GM18519 (cell line): ENCODE measurements around the gene ATG7.
"Not testable (repeated sequence)": the region's sequence is repeated elsewhere in the genome, so short reads cannot be mapped to it uniquely, and the experiment has no call there.

Source experiments
- ATAC-seq: cut with Tn5 transposase; IDR thresholded peaks from one replicate; pipeline ENCODE4 v1.9.1; 2021; ENCODE audit warnings: mild to moderate bottlenecking, moderate library complexity; ENCODE audit not compliant: unreplicated experiment, low FRiP score

ATG7 gene

DNA sequence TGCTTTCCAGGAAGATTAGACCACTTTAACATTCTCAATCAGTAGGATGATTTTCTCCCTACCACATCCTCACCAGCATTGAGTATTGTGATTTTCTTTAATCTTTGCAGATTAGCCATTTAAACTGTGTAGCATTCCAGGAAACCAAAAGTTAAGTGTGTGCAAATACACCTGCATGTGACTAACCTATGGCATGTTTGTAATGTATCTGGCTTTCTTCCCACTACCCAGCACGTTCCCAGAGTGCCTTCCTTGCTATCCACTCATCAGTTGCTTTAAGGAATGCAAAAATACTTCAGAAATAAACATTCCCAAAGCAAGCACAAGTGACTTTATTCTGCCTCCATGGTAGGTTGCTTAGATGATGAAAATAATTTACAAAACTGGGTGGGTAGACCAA lies 74.2 kb downstream of the ATG7 start:
- no peak for ATAC-seq

DNA sequence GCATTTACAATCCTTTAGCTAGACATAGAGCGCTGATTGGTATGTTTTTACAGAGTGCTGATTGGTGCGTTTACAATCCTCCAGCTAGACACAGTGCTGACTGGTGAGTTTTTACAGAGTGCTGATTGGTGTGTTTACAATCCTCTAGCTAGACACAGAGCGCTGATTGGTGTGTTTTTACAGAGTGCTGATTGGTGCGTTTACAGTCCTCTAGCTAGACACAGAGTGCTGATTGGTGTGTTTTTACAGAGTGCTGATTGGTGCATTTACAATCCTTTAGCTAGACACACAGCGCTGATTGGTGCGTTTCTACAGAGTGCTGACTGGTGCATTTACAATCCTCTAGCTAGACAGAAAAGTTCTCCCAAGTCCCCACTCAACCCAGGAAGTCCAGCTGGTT lies 76.7 kb downstream of the ATG7 start:
- not testable (repeated sequence) for ATAC-seq

DNA sequence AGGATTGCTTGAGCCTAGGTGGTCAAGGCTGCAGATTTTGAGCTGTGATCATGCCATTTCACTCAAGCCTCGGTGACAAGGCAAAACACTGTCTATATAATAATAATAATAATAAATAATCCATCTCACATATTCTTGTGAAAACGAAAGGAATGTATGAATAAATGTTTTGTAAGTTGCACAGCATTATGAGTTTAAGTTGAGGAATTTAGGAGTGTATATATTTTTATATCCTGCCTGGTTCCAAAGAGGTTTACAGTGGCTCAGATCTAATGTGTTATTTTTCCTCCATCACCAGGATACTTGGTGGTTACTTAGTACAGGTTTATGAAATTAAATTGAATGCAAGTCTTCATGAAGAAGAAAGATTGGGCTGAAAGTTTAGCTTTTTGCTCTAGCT lies 77.2 kb downstream of the ATG7 start:
- ATAC-seq, result no peak

DNA sequence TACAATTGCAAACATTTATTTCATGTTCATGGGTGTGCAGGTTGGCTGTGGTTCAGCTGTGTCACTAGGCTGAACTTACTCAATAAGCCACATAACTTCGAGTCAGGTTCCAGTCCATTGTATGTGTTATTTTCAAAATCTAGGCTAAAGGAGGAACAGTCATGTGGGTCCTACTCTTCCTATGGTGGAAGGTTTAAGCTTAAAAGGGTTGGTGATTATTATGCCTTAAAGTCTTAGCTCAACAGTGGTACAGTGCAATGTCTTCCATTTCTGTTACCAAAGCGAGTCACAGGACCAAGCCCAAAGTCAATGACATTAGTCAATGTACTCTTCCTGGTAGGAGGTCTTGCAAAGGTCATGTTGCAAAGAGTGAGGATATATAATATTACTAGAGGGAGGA lies 78.2 kb downstream of the ATG7 start:
- no peak for ATAC-seq

DNA sequence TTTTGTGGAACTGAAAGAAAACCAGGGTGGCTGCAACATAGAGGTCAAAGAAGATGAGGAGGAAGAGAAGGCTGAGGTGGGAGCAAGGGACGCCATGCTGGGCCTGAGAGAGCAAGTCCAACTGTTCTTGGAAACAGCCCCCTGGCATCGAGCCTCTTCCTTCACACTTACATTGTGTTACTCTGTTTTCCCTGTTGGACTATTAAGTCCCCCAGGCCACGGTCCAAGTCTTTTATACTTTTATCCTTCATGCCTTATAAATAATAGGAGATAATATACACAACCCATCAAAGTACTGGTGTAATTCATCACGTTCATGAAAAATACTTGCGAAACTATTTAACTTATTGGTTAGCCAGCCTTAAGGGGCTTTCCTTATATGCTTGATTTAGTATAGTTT lies 79.3 kb downstream of the ATG7 start:
- ATAC-seq, result no peak

DNA sequence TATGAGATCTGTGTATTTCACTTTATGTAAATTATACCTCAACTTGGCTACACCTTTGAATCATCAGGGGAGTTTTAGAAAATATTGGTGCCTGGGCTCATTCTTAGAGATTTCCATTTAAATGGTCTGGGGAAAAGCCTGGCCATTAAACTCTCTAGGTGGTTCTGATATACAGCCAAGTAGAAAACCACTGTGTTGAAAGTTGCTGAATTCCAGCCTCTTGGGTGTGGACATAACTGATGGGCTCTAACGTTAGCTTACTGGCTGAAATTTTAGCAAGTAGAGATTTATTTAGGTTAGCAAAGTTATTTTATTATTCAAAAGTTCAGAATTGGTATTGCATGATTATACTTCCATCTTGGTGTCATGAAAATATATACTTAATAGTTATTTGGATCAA lies 84.1 kb downstream of the ATG7 start:
- ATAC-seq, result no peak

DNA sequence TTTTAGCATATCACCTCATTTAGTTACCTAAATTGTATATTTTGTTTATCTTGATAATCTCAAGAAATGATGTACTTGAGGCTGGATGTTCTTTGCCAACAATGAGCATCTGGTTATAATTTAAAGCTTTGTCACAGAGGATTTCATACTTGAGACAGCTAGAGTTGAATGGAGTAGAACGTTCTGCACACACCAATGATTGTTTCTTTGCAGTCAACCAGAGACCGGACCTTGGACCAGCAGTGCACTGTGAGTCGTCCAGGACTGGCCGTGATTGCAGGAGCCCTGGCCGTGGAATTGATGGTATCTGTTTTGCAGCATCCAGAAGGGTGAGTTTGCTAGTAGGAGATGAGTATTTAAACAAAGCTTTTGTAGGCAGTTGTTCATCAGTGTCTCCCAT lies 90.4 kb downstream of the ATG7 start:
- no peak for ATAC-seq

DNA sequence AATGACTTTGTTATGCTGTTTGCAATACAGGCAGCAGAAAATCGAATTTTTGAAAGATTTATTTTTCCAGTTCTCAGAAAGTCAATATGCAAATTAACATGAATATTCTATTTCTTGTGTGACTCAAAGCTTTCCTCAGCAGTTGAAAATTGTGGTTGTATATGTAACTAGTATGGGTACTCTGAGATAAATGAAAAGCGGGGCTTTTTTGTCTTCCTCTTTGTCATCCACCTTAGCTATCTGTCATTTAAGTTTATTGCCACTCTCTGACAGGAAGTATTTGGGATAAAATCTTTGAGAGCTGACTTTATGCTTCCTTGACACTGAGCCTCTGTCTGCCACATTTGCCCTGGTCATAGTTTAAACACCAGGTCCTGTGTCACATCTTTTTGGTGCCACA lies 91.5 kb downstream of the ATG7 start:
- no peak for ATAC-seq

DNA sequence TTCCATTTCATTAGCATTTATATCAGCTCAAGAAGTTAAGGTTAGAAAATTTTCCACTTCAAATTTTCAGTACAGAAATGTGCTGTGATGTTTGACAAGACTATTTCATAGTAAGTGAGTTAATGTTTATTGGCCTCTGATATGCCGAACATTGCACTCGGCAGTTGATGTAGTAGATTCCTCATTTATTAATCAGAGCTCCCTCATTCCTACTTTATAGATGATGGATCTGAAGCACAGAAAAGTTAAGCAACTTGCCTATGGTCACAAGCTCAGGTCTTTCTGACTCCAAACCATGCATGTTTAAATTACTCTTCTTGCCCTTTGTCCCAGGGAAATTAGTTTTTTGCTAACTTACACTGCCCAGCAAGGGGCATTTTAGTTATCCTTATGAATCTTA lies 92.0 kb downstream of the ATG7 start:
- no peak for ATAC-seq

DNA sequence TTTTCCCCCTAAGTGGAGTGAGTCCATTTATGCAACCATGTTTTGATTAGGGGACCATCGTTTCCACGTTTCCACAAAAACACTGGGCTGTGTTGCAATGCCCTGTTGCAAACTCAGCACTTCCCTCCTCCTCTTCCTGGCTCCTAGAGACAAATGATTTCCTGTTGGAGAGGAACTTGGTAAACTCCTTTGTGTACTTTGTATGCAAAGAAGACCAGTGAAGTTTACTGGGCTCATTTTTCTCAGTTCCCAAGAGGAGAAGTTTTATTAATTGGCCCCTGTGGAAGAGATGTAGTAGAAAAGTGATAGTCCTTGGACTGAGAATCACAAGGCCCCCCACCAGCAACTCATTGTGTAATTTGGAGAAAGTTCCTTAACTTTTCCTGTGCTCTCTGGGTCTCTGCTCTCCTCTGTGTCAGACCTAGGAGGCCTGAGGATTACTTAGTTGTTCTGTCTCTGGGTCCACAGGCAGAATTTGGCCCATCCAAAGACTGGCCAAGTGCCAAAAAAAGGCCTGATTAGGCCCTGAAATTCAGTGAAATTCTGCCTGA lies 95.0 kb downstream of the ATG7 start:
- ATAC-seq, result no peak

DNA sequence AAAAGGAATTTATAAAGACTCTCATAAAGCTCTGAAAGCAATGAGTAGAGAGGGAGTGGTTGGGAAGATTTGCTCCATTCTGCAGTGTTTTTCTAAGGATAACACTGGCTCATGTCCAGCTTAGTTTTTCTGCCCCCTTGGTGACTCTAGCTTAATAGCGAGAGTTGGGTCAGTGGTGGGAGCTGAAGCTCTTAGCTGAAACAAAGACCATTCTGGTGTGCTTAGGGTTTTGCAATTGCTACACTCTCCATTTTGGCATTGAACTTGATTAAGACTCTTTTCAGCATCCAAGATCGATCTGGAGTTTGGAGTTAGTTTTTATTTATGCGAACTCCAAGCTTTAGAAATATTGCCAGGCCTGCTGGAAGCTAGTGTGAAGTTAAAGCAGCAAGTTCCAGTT lies 98.0 kb downstream of the ATG7 start:
- ATAC-seq, result no peak

DNA sequence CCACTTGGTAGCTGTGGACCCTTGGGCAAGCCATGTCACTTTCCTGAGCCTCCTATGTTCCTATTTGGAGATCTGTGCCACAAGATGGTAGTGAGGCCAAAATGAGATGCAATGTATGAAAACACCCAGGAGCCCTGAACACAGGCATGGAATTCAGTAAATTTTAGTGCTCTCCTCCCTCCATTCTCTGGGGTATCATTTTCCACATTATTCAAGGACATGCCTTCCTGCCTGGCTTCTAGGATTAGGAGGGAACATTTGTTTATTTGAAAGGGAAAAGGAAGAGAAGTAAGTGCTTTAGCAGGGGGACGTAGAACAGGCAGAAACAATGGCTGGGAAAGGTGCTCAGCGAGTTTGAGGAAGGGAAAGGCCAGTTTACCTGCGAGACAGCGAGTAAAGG lies 98.8 kb downstream of the ATG7 start:
- no peak for ATAC-seq

DNA sequence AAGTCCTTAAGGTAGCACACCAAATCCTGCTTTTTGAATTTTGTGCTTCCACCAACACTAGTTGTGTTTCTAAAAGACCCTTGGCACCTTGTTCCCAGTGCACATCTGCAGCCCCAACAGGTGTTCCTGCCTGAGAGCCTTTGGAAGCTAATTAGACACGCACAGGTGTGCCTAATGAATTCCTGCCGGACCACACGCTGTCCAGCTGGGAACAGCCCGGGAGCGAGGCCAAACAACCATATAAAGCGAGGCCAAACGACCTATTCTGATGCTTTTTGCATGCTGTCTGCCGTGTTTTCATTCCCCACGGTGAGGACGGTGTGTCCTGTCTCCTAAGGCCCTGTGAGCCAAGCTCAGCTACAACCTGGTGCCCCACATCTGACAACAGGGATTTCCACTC lies 99.5 kb downstream of the ATG7 start:
- no peak for ATAC-seq

DNA sequence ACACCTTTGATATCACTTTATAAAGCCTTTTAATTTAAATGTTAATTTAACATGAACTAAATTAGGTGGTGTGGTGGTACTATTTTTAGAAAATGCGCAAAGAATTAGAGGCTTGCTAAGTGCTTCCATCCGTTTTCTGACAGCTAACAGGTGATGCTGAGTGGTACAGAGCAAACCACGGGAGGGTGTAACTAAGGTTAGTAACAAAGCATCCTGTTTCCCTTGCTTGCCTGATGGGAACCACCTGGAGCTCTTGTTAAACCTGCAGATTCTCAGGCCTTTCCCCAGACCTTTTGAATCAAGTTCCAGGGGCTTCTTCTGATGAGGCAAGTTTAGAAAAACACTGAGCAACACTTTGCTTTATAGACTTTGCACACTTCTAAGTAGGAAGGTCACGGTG lies 101.0 kb downstream of the ATG7 start:
- ATAC-seq, result no peak

DNA sequence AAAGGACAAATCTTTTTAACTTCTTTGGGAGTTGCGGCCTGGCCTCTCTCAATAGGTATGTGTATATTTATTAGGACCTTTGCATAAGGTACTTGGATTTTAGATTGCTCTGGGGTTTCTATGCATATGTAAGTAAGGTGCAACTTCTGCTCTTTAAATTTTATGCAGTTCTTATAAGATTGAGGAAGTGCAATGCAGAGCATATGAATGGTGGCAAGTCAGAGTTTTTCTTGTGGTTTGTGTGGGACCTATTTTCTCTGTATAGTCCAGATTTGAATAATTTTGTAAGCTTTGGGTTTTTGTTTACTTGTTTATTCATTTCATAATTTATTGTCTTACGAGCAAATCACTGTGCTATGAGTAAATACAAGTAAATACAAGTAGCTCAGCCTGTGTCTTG lies 101.5 kb downstream of the ATG7 start:
- ATAC-seq, result no peak

DNA sequence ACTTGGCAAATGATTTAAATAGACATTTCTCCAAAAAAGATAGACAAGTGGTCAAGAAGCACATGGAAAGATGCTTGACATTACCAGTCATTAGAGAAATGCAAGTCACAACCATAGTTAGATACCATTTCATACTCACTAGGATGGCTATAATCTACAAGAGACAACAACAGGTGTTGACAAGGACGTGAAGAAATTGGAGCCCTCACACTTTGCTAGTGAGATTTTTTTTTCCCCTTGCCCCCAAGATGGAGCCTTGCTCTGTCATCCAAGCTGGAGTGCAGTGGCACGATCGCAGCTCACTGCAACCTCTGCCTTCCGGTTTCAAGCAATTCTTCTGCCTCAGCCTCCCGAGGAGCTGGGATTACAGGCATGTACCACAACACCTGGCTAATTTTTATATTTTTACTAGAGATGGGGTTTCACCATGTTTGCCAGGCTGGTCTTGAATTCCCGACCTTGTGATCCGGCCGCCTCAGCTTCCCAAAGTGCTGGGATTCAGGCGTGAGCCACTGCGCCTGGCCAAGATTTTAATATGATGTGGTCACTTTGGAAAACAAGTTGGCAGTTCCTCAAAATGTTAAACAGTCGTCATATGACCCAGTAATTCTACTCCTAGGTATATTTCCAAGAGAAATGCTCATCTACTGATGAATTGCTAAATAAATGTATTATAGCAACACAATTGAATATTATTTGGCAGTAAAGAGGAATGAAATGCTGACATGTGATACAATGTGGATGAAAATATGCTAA lies 103.3 kb downstream of the ATG7 start:
- no peak for ATAC-seq

DNA sequence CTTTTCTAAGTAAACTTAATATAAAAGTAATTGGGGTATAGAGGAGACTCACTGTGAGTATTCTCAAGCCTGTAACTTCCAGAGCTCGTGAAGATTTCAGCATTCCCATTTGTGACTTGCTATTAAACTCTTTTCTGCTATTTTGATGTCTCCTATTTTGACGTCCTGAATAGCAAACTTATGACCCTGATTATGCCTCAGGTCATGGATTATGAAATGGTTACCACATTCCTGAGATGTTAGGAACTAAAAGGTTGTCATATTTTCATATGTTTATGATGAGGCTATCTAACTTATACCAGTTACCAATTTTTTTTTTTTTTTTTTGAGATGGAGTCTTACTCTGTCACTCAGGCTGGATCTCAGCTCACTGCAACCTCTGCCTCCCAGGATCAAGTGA lies 105.5 kb downstream of the ATG7 start:
- ATAC-seq, result no peak

DNA sequence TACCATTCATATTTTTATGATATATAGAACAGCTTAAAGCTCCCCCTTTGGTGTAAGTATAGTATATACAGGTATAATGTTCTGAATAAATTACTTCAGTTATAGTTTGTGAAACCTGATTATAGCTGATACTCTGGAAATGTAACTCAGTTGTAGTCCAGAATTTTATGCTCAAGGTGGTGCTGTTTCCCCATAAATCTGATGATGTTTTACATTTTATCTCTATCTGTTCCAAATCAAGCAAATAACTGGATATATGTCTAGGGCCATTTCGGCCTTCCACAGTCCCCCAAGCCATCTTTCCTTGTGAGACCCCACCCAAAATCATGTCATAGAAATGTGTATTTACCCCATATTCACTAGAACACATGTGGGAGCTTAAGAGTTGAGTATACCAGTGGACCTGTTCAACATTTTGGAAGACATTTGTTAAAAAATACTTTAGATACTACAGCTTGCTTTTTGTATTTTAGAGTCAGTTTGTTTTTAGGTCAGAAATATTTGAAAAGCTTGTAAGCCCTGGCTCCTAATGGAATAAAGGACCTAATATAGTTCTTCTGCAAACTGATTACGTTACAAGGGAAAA lies 107.1 kb downstream of the ATG7 start:
- ATAC-seq, result no peak

DNA sequence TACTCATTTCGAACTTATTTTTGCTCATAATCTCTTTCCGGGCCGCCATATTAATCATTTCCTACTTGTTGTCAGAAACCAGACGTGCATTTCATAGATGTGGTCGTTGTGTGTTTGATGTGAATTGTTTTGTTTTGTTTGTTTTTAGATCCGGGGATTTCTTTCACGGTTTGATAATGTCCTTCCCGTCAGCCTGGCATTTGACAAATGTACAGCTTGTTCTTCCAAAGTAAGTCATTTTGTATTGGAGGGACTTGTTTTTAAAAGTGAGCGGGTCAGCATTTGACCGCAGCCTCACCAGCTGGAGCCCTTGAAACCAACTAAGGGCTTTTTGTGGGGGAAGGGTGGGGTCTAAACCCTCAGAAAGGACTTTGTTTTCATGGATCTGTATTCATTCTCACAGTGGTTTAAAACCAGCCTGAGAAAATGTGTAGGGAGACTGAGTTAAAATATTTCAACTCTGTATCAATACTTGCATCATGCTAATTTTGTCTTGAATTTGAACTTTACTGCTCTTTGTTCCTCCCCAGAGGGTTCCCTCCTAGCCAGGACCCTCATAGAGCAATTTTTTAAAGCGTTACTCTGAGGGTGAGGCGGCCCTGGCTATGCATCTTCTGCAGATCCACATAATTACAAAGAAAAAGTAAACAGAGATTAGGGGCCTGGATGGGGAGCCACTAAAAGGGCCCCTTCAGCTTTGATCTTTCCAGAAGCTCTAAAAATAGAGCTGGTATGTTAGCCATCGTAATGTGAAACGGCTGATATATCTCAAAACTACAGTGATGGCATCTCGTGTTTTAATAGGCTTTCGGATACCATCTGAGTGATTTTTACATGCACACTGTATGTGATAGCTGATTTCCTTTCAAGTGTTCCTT lies 107.9 kb downstream of the ATG7 start:
- no peak for ATAC-seq

DNA sequence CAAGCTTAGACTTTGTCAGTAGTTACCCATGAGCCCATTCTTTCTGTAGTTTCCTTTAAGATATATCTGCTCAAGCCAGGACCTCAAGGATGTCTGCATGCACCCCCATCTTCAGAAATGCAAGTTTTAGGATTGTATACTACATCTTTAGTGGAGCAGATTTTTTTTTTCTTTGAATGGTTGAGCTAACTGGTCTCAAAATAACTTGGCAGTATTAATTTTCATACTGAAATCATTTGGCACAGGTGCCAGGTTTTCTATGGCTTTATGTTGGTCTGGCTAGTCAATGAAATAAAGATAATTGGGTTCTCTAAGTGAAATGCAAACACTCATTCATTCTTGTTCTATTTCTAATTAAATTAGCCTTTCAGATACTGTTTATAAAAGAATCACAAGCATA lies 108.9 kb downstream of the ATG7 start:
- no peak for ATAC-seq

DNA sequence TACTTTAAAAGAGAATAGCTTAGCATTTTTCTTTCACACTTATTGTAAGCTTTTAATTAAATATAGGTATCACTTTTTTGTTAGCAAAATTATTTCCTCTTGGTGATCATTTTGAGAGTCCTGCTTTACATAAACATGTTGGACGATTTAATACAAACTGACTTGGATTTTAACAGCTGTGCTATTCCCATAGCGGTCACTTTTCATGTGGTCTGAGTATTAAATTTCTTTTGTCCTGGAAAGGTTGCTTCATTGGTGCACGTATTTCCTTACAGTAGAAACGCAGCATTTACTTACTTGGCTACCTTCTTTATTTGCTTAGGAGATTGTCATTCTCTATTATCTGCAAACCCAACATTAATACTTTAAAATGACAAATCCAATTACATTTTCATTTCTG lies 109.4 kb downstream of the ATG7 start:
- no peak for ATAC-seq
